AG04449 (cell line): ENCODE measurements around the gene POLR1A.

Experiments used
- CTCF ChIA-PET: fragments of 350-600 bp; formaldehyde crosslinking; extraction: SDS; loops from one replicate; lab custom pipeline; 2021; ENCODE audit warnings: antibody characterized with exemption; lab: Yijun Ruan, JAX
- POLR2A ChIA-PET: fragments of 400-600, 350-600 bp; formaldehyde crosslinking; extraction: SDS; loops from one replicate; lab custom pipeline; 2020; ENCODE audit warnings: antibody characterized with exemption, inconsistent platforms; lab: Yijun Ruan, JAX
- DNase-seq: peaks from one replicate; pipeline ENCODE4 v3.0.0-alpha.2; 2010; ENCODE audit warnings: low read depth, low spot score
- H3K4me3 ChIP-seq: 2 replicates; pipeline ENCODE4 v1.5.1; 2011; ENCODE audit warnings: low read depth, mild to moderate bottlenecking, control low read depth, low read length
- CTCF ChIP-seq: IDR thresholded peaks from one replicate; pipeline ENCODE4 v1.5.1; 2011; ENCODE audit warnings: mild to moderate bottlenecking, moderate library complexity, low read length, control low read depth, inconsistent platforms; ENCODE audit not compliant: insufficient read depth; ENCODE audit errors: missing control alignments

Gene POLR1A

GRCh38 chr2:85984788-85985187 lies 120.9 kb downstream of the POLR1A start:
- no peak overlapping the region for H3K4me3 ChIP-seq
- CTCF ChIA-PET: no interaction called here
- POLR2A ChIA-PET: no interaction called here
- TF ChIP-seq CTCF: no peak
- no peak for DNase-seq

GRCh38 chr2:85983766-85984165 lies 121.9 kb downstream of the POLR1A start:
- no peak for DNase-seq
- ChIA-PET POLR2A (no interaction called here), CTCF (no interaction called here)
- H3K4me3 ChIP-seq: no peak overlapping the region
- no peak for TF ChIP-seq CTCF

- CTCF ChIA-PET: interaction anchor here (0.6 to 0.9 kb wide), 2 partner anchors 47 to 154 kb away, joined by 3 read pairs; no protein-coding TSS in a partner anchor
- POLR2A ChIA-PET: no interaction called here
- no peak for TF ChIP-seq CTCF
- DNase-seq: no peak
- no peak overlapping the region for H3K4me3 ChIP-seq
Measured at GRCh38 chr2:85981579-85982247, 124.0 kb downstream of the POLR1A start.

GRCh38 chr2:85978883-85979780 lies 126.6 kb downstream of the POLR1A start:
- no peak for DNase-seq
- TF ChIP-seq CTCF: no peak
- ChIA-PET POLR2A (interaction anchor here (1.0 kb wide), 1 partner anchor 58 kb away, joined by 3 read pairs; no protein-coding TSS in a partner anchor), CTCF (no interaction called here)
- no peak overlapping the region for H3K4me3 ChIP-seq

GRCh38 chr2:85976106-85976920 lies 129.4 kb downstream of the POLR1A start:
- DNase-seq: no peak
- ChIA-PET POLR2A (no interaction called here), CTCF (interaction anchor here (0.7 kb wide), 1 partner anchor 87 kb away, joined by 4 read pairs; no protein-coding TSS in a partner anchor)
- H3K4me3 ChIP-seq: no peak overlapping the region
- TF ChIP-seq CTCF: no peak
